SK-N-SH (cell line): ENCODE data around the gene OR3A3. TPM values are rescaled to one million over a fixed set of nuclear protein-coding genes. Genes with fewer than 3 reads are reported as not detected.

ENCODE experiments used
- CTCF ChIA-PET: fragments of 300-600, 350-600 bp; formaldehyde crosslinking; extraction: SDS; loops from one replicate; lab custom pipeline; 2021; lab: Yijun Ruan, JAX
- POLR2A ChIA-PET: fragments of 350-600 bp; sonication (Branson Sonifier 250); formaldehyde crosslinking; extraction: SDS; loops from one replicate; lab custom pipeline; 2020; ENCODE audit warnings: antibody characterized with exemption, inconsistent platforms; lab: Yijun Ruan, JAX
- DNase-seq: peaks from one replicate; pipeline ENCODE4 v3.0.0; 2012
- H2AFZ ChIP-seq: fragments of 200-600 bp; sonication (generic); 2 replicates; pipeline ENCODE4 v1.8.1; 2016; ENCODE audit warnings: antibody characterized with exemption, mild to moderate bottlenecking, low read depth
- H3F3A ChIP-seq: fragments of 200-600 bp; sonication (generic); replicated peaks from 2 replicates; pipeline ENCODE3; 2016; ENCODE audit warnings: antibody characterized with exemption, mild to moderate bottlenecking; ENCODE audit not compliant: insufficient read depth
- H3K27ac ChIP-seq, 2 experiments: fragments of 200-500 bp in 1 of 2; fragments of 200-600 bp in 1 of 2; sonication (Bioruptor generic) in 1 of 2; sonication (generic), shearing (Covaris generic) in 1 of 2; 2 replicates each; pipeline versions ENCODE4 v1.5.1 to v1.6.1; 2014 to 2016; ENCODE audit warnings: low read depth in 2 of 2, inconsistent platforms in 1 of 2, low read length in 1 of 2, mild to moderate bottlenecking in 1 of 2, mixed read lengths in 1 of 2
- H3K27me3 ChIP-seq: fragments of 200-600 bp; sonication (generic), shearing (Covaris generic); 2 replicates; pipeline ENCODE4 v1.6.1; 2016; ENCODE audit warnings: mixed run types; ENCODE audit not compliant: insufficient read depth
- H3K36me3 ChIP-seq, 2 experiments: fragments of 200-500 bp in 1 of 2; fragments of 200-600 bp in 1 of 2; sonication (Bioruptor generic) in 1 of 2; sonication (generic) in 1 of 2; replicated peaks in 1 of 2; 2 replicates each; pipeline versions ENCODE3 to v1.5.1; 2014 to 2016; ENCODE audit warnings: low read length in 1 of 2, mild to moderate bottlenecking in 1 of 2; ENCODE audit not compliant: insufficient read depth in 2 of 2, control insufficient read depth in 1 of 2
- H3K4me1 ChIP-seq, 2 experiments: fragments of 200-500 bp in 1 of 2; fragments of 200-600 bp in 1 of 2; sonication (Bioruptor generic) in 1 of 2; sonication (generic), shearing (Covaris generic) in 1 of 2; 2 replicates each; pipeline versions ENCODE4 v1.5.1 to v1.6.1; 2014 to 2016; ENCODE audit warnings: low read depth in 1 of 2, low read length in 1 of 2, mixed run types in 1 of 2; ENCODE audit not compliant: insufficient read depth in 2 of 2, control insufficient read depth in 1 of 2
- H3K4me2 ChIP-seq: fragments of 200-600 bp; sonication (generic), shearing (Covaris generic); 2 replicates; pipeline ENCODE4 v1.6.1; 2017; ENCODE audit warnings: mixed run types
- H3K4me3 ChIP-seq, 2 experiments: fragments of 200-500 bp in 1 of 2; fragments of 200-600 bp in 1 of 2; sonication (Bioruptor generic) in 1 of 2; sonication (generic), shearing (Covaris generic) in 1 of 2; 2 replicates each; pipeline versions ENCODE4 v1.5.1 to v1.8.1; 2014 to 2016; ENCODE audit warnings: low read depth in 2 of 2, inconsistent platforms in 1 of 2, low read length in 1 of 2, mild to moderate bottlenecking in 1 of 2, mixed read lengths in 1 of 2, moderate library complexity in 1 of 2
- H3K79me2 ChIP-seq: fragments of 200-600 bp; sonication (generic); 2 replicates; pipeline ENCODE4 v1.8.1; 2017; ENCODE audit warnings: mild to moderate bottlenecking; ENCODE audit not compliant: insufficient read depth
- H3K9ac ChIP-seq: fragments of 200-600 bp; sonication (generic); 2 replicates; pipeline ENCODE4 v1.6.1; 2017; ENCODE audit warnings: mixed run types
- H3K9me2 ChIP-seq: fragments of 200-600 bp; sonication (generic); 2 replicates; pipeline ENCODE4 v1.6.1; 2017; ENCODE audit warnings: mixed run types
- H3K9me3 ChIP-seq: fragments of 200-600 bp; sonication (generic); 2 replicates; pipeline ENCODE4 v1.6.1; 2017; ENCODE audit warnings: mixed run types, mild to moderate bottlenecking, moderate library complexity
- H4K20me1 ChIP-seq: fragments of 200-600 bp; sonication (generic); 2 replicates; pipeline ENCODE4 v1.6.1; 2017; ENCODE audit warnings: mild to moderate bottlenecking, mixed run types; ENCODE audit not compliant: insufficient read depth
- CHD2 ChIP-seq: fragments of 150-350 bp; IDR thresholded peaks from 2 replicates; pipeline ENCODE4 v1.6.1; 2018; ENCODE audit warnings: low read length; ENCODE audit not compliant: partially characterized antibody
- RXRA ChIP-seq: IDR thresholded peaks from 2 replicates; pipeline ENCODE4 v1.4.0; 2012; ENCODE audit warnings: low read depth, mild to moderate bottlenecking, borderline replicate concordance
- SMC3 ChIP-seq: IDR thresholded peaks from 2 replicates; pipeline ENCODE4 v1.6.1; 2012; ENCODE audit warnings: low read depth, low read length, improper control_type of control experiment
- TCF12 ChIP-seq: IDR thresholded peaks from 2 replicates; pipeline ENCODE4 v1.4.0; 2012
- WGBS: methylation state at CpG from one replicate; pipeline ENCODE4 v1.1.6; 2017; ENCODE audit warnings: low lambda C conversion rate; 5-methylcytosine and 5-hydroxymethylcytosine counted together
- polyA plus RNA-seq, 3 experiments: library from polyadenylated mRNA; depleted of rRNA; stranded (reverse); fragments of >200 nt; gene quantifications; 2 replicates each; pipeline ENCODE4 v1.2.3, GENCODE V29; 2012
- small RNA-seq, 7 experiments: library from RNA; depleted of rRNA; stranded (forward); fragments of <200 nt; gene quantifications; one replicate each; pipeline ENCODE3, GENCODE V24; 2012

Gene OR3A3
- polyA plus RNA-seq, 1 of the 3 experiments (the other 2 are of a cell fraction) = not detected

DNA sequence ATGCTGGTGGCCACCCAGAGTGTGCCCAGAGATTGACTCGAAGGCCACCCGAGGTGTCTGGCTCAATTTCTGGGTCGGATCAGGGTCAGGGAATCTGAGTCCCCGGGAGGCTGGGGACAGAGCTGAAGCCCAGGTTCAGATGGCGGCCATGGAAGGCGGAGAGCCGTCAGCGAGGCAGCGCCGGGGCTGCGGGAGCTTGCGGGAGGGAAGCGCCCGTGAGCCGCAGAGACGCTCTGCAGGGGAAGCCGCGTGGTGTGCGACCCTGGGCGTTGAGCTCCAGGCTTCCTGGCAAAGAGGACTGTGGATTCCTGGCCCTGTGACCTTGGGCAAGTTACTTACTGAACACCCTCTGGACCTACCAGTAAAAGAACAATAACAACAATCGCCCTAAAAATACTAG, 61.0 kb downstream of the OR3A3 start:
- WGBS = 28% methylated on average over 21 of the region's 21 CpGs
- Histone ChIP-seq H3K27ac (no peak overlapping the region), H3K9ac (no peak overlapping the region), H3K9me2 (no peaks in the 10 kb centered on the region), H3K4me3 (no peak overlapping the region), H3K27me3 (peaks cover 37% of the 10 kb centered on the region; the same call in 1 of the 2 replicates), H3K79me2 (no peaks in the 10 kb centered on the region), H3K4me2 (no peak overlapping the region), H3K36me3 (no peaks in the 10 kb centered on the region), H3F3A (no peaks in the 10 kb centered on the region), H3K9me3 (no peaks in the 10 kb centered on the region), H3K4me1 (no peaks in the 10 kb centered on the region), H2AFZ (no peak overlapping the region), H4K20me1 (no peaks in the 10 kb centered on the region)
- ChIA-PET CTCF (no interaction called here), POLR2A (no interaction called here)
- no peak for DNase-seq
- no peak for TF ChIP-seq CHD2
- TF ChIP-seq RXRA = no peak
- TF ChIP-seq TCF12 = no peak
- no peak for TF ChIP-seq SMC3

Small RNAs within 50 kb of the gene (small RNA-seq; reads per million reads assigned to genes)
- gene OR1AC1P = 0 reads per million in 7 experiments

Other genes starting within 250 kb of the OR3A3 start
- gene OR1A2, start 213.9 kb upstream of the OR3A3 start, polyA plus RNA-seq (2012; rRNA removed) = not detected in 2 replicates
- gene OR1A1, start 203.7 kb upstream of the OR3A3 start, polyA plus RNA-seq (2012; rRNA removed) = not detected in 2 replicates
- not detected in 2 replicates for gene OR3A1, start 113.0 kb upstream of the OR3A3 start, polyA plus RNA-seq (2012; rRNA removed)
- gene OR3A2, start 25.1 kb upstream of the OR3A3 start, polyA plus RNA-seq (2012; rRNA removed) = not detected in 2 replicates
- not detected in 2 replicates for gene OR1E1, start 13.0 kb upstream of the OR3A3 start, polyA plus RNA-seq (2012; rRNA removed)
- gene OR1E2, start 22.5 kb downstream of the OR3A3 start, polyA plus RNA-seq (2012; rRNA removed) = not detected in 2 replicates
- not detected in 2 replicates for gene SPATA22, start 60.4 kb downstream of the OR3A3 start, polyA plus RNA-seq (2012; rRNA removed)
- not detected in 2 replicates for gene ASPA, start 64.6 kb downstream of the OR3A3 start, polyA plus RNA-seq (2012; rRNA removed)
- 0.28 TPM in 2 replicates for gene TRPV3, start 146.4 kb downstream of the OR3A3 start, polyA plus RNA-seq (2012; rRNA removed)
- gene TRPV1, start 198.0 kb downstream of the OR3A3 start, polyA plus RNA-seq (2012; rRNA removed) = 2.5 and 3.0 TPM in 2 replicates
- gene SHPK, start 224.9 kb downstream of the OR3A3 start, polyA plus RNA-seq (2012; rRNA removed) = 9.0 and 9.7 TPM in 2 replicates
- 6.7 and 8.2 TPM in 2 replicates for gene CTNS, start 225.4 kb downstream of the OR3A3 start, polyA plus RNA-seq (2012; rRNA removed)